DOHH2 (cell line): ENCODE results near the gene NKX2-8.

Source experiments
- H3F3A ChIP-seq: fragments of 200-600 bp; sonication (generic), shearing (Covaris generic); 2 replicates; pipeline ENCODE4 v1.6.0; 2016; ENCODE audit warnings: antibody characterized with exemption, mild to moderate bottlenecking; ENCODE audit not compliant: control insufficient read depth, insufficient read depth
- H3K27ac ChIP-seq: fragments of 200-600 bp; sonication (generic); 2 replicates; pipeline ENCODE4 v1.5.1; 2014; ENCODE audit warnings: low read depth, mild to moderate bottlenecking, low read length, moderate library complexity
- H3K27me3 ChIP-seq: fragments of 200-600 bp; sonication (generic); 2 replicates; pipeline ENCODE4 v1.6.1; 2014; ENCODE audit warnings: mild to moderate bottlenecking, low read length, mixed read lengths; ENCODE audit not compliant: control insufficient read depth
- H3K36me3 ChIP-seq: fragments of 200-600 bp; sonication (generic); 2 replicates; pipeline ENCODE4 v1.6.1; 2014; ENCODE audit warnings: mild to moderate bottlenecking, low read length, moderate library complexity, mixed read lengths; ENCODE audit not compliant: control insufficient read depth
- H3K4me1 ChIP-seq: fragments of 200-600 bp; sonication (generic); 2 replicates; pipeline ENCODE4 v1.6.1; 2014; ENCODE audit warnings: mild to moderate bottlenecking, low read length, mixed read lengths; ENCODE audit not compliant: control insufficient read depth
- H3K4me2 ChIP-seq: fragments of 200-600 bp; sonication (generic); 2 replicates; pipeline ENCODE4 v1.6.0; 2014; ENCODE audit warnings: mild to moderate bottlenecking, low read length, moderate library complexity
- H3K4me3 ChIP-seq: fragments of 200-600 bp; sonication (generic); 2 replicates; pipeline ENCODE4 v1.5.1; 2014; ENCODE audit warnings: mild to moderate bottlenecking, low read length, mixed read lengths
- H3K79me2 ChIP-seq: fragments of 200-600 bp; sonication (generic); 2 replicates; pipeline ENCODE4 v1.6.1; 2014; ENCODE audit warnings: mild to moderate bottlenecking, low read length, mixed read lengths; ENCODE audit not compliant: control insufficient read depth
- H3K9me2 ChIP-seq: fragments of 200-600 bp; sonication (generic); replicated peaks from 2 replicates; pipeline ENCODE4 v1.6.1; 2014; ENCODE audit warnings: mild to moderate bottlenecking, low read length, mixed read lengths; ENCODE audit not compliant: control insufficient read depth
- H3K9me3 ChIP-seq: fragments of 200-600 bp; sonication (generic); 2 replicates; pipeline ENCODE4 v1.6.1; 2014; ENCODE audit warnings: antibody characterized with exemption, low read length, mixed read lengths; ENCODE audit not compliant: control insufficient read depth, insufficient read depth
- H4K20me1 ChIP-seq: fragments of 200-600 bp; sonication (generic); 2 replicates; pipeline ENCODE4 v1.6.0; 2014; ENCODE audit warnings: low read depth, mild to moderate bottlenecking, antibody characterized with exemption, low read length, moderate library complexity; ENCODE audit not compliant: control insufficient read depth, insufficient read depth
- EZH2phosphoT487 ChIP-seq: fragments of 200-600 bp; sonication (generic); IDR thresholded peaks from 2 replicates; pipeline ENCODE4 v1.6.1; 2017; ENCODE audit warnings: borderline replicate concordance, mild to moderate bottlenecking, antibody characterized with exemption, low read length, moderate library complexity, mixed read lengths
- TF ChIP-seq, protein P1 (sequence below): fragments of 200-600 bp; sonication (generic); IDR thresholded peaks from one replicate; pipeline ENCODE4 v1.5.1; 2014; ENCODE audit warnings: antibody characterized with exemption, mild to moderate bottlenecking, low read depth, low read length; ENCODE audit not compliant: poor library complexity, severe bottlenecking

Gene NKX2-8

DNA sequence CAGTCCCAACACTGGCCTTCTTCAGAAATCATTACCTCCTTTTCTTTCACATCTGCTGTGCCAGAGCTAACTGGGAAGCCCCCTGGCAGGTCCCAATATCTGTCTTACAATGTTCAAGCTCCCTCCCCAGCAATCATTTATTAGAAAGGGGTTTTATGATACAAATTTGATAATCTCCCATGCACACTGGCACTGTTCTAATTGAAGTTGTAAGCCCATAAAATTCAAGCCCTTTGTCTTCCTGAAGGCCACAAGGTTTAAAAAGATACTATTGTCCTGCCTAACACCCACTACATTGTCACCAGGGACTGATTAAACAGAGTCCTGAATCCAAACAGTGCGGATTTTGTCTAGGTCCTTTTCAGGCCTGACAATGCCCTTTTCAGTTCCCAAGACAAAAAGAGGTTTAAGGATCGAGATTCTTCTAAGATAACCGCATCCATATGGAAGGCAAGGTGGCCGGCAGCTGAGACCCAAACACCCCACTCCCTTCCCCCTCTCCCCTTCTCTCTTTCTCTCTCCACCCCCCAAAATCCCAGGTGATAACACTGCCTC, 3.3 kb downstream of the NKX2-8 start:
- Histone ChIP-seq H3F3A (no peaks in the 10 kb centered on the region), H3K36me3 (no peaks in the 10 kb centered on the region), H3K9me2 (no peaks in the 10 kb centered on the region), H3K27ac (no peak overlapping the region), H3K79me2 (no peaks in the 10 kb centered on the region), H3K27me3 (no peaks in the 10 kb centered on the region), H3K4me2 (no peak overlapping the region), H3K4me3 (no peak overlapping the region), H4K20me1 (no peaks in the 10 kb centered on the region), H3K9me3 (peaks cover 13% of the 10 kb centered on the region; the same call in 1 of the 2 replicates), H3K4me1 (no peaks in the 10 kb centered on the region)
- TF ChIP-seq EZH2phosphoT487, result no peak
- TF ChIP-seq, protein P1, sequence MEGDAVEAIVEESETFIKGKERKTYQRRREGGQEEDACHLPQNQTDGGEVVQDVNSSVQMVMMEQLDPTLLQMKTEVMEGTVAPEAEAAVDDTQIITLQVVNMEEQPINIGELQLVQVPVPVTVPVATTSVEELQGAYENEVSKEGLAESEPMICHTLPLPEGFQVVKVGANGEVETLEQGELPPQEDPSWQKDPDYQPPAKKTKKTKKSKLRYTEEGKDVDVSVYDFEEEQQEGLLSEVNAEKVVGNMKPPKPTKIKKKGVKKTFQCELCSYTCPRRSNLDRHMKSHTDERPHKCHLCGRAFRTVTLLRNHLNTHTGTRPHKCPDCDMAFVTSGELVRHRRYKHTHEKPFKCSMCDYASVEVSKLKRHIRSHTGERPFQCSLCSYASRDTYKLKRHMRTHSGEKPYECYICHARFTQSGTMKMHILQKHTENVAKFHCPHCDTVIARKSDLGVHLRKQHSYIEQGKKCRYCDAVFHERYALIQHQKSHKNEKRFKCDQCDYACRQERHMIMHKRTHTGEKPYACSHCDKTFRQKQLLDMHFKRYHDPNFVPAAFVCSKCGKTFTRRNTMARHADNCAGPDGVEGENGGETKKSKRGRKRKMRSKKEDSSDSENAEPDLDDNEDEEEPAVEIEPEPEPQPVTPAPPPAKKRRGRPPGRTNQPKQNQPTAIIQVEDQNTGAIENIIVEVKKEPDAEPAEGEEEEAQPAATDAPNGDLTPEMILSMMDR, result no peak

DNA sequence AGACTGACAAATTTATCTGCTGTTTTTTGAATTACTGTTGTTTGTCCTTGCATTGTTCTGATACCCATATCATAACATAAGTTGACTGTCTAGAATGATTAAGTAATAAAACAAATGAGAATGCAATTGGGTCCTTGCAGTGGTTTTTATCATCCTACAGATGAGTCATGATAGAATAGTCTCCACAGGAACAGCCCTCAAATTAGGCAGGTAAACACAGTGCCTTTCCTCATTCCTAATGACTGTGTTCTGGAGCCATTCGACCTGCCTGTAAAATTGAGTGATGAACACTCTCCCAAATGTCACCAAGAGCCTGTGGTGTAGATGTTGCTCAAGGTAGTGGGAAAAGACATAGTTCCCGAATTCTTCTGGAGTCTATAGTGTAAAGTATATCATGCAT, 12.3 kb downstream of the NKX2-8 start:
- H3K79me2 ChIP-seq, result no peaks in the 10 kb centered on the region
- no peaks in the 10 kb centered on the region for H3K4me1 ChIP-seq

DNA sequence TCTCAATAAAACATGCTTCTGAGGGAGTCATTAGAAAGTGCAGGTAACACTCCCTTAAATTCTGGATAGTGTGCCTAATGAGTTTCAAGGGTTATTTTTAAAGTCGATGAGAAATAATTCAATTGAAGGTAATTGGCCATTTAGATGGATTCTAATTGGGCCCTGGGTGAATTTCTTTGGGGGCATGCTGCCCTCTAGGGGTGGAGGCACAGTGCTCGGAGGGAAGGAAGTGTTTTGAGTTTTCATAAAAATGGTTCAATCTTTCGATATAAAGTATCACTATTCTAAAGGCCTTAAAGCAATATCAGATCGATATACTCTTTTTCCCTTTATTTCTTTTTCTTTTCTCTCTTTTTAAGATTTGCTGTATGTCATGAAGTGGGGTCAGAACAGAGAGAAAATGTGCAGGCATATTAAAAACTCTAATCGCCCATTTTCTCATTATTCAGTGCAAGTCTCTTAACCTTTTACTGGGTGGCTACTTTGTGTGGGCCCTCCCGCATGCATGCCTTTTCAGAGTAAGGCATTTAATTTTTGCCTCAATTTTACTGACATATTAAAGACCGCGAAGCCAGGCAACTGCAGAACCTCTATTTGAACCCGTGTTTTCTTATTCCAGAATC, 25.5 kb downstream of the NKX2-8 start:
- no peak overlapping the region for H3K4me2 ChIP-seq
- no peaks in the 10 kb centered on the region for H3K27me3 ChIP-seq
- no peaks in the 10 kb centered on the region for H3K9me2 ChIP-seq
- H4K20me1 ChIP-seq, result no peaks in the 10 kb centered on the region
- no peaks in the 10 kb centered on the region for H3K36me3 ChIP-seq
- no peaks in the 10 kb centered on the region for H3K79me2 ChIP-seq
- H3K27ac ChIP-seq, result no peak overlapping the region
- TF ChIP-seq EZH2phosphoT487, result no peak
- TF ChIP-seq, protein P1, result peak; percentile 83
- H3F3A ChIP-seq, result no peaks in the 10 kb centered on the region
- H3K4me1 ChIP-seq, result no peaks in the 10 kb centered on the region
- H3K4me3 ChIP-seq, result no peak overlapping the region
- H3K9me3 ChIP-seq, result no peaks in the 10 kb centered on the region

More for the DNA sequence above, 12.3 kb downstream of the NKX2-8 start:
- Histone ChIP-seq H3K27ac (no peak overlapping the region), H3K27me3 (no peaks in the 10 kb centered on the region), H3K9me2 (no peaks in the 10 kb centered on the region), H3K36me3 (no peaks in the 10 kb centered on the region), H3K4me2 (no peak overlapping the region), H3K9me3 (no peaks in the 10 kb centered on the region), H4K20me1 (no peaks in the 10 kb centered on the region), H3K4me3 (no peak overlapping the region), H3F3A (no peaks in the 10 kb centered on the region)
- no peak for TF ChIP-seq EZH2phosphoT487
- TF ChIP-seq, protein P1, result no peak
